ENCODE measurements around the gene HECW1.

Gene HECW1

GRCh38 chr7:43199371-43200160 lies 87.1 kb downstream of the HECW1 start (continued):
- TF ChIP-seq ZBTB10 (tag by site-specific recombination; IDR thresholded peaks at IDR 0.05) = no peak
- no peak for TF ChIP-seq ZNF404 (tag by site-specific recombination; IDR thresholded peaks at IDR 0.05)
- TF ChIP-seq ZNF548 (tag by site-specific recombination; IDR thresholded peaks at IDR 0.05) = no peak
- TF ChIP-seq ZBTB49 (tag by site-specific recombination; IDR thresholded peaks at IDR 0.05; ENCODE audit: low read depth) = no peak
- no peak for TF ChIP-seq ATF2 (tag by site-specific recombination; IDR thresholded peaks at IDR 0.05; ENCODE audit: low read depth)
- no peak for TF ChIP-seq ZNF560 (tag by site-specific recombination; IDR thresholded peaks at IDR 0.05; ENCODE audit: borderline replicate concordance)

- no peak overlapping the region for H3K27ac ChIP-seq (ENCODE audit: extremely low read depth, low read depth, low read length)
- no peaks in the 10 kb centered on the region for H3K4me1 ChIP-seq (ENCODE audit: control insufficient read depth, insufficient read depth, low read length)
- TF ChIP-seq KLF8 (tag by site-specific recombination; IDR thresholded peaks at IDR 0.05) (no peak), ZNF214 (tag by site-specific recombination; IDR thresholded peaks at IDR 0.05; ENCODE audit: borderline replicate concordance) (no peak), BCL11B (tag by site-specific recombination; IDR thresholded peaks at IDR 0.05; ENCODE audit: low read depth) (no peak), ZBTB7A (tag by site-specific recombination; IDR thresholded peaks at IDR 0.05; ENCODE audit: low read depth) (no peak), RBAK (tag by site-specific recombination; IDR thresholded peaks at IDR 0.05) (no peak), ZNF692 (tag by site-specific recombination; IDR thresholded peaks at IDR 0.05) (no peak), ZNF404 (tag by site-specific recombination; IDR thresholded peaks at IDR 0.05) (no peak), OVOL3 (tag by site-specific recombination; IDR thresholded peaks at IDR 0.05) (no peak), ZNF544 (tag by site-specific recombination; IDR thresholded peaks at IDR 0.05) (no peak), ZNF26 (tag by site-specific recombination; IDR thresholded peaks at IDR 0.05) (no peak), ZNF626 (tag by site-specific recombination; IDR thresholded peaks at IDR 0.05) (no peak), ZNF791 (tag by site-specific recombination; IDR thresholded peaks at IDR 0.05) (no peak), ZNF843 (tag by site-specific recombination; IDR thresholded peaks at IDR 0.05) (no peak)
- no peaks in the 10 kb centered on the region for H3K9me3 ChIP-seq (ENCODE audit: control insufficient read depth, insufficient read depth, low read depth, low read length)
- no peak overlapping the region for H3K4me3 ChIP-seq (ENCODE audit: low read depth, low read length)
- CTCF ChIA-PET = interaction anchor here (1.1 kb wide), 1 partner anchor 261 kb away, joined by 3 read pairs; no protein-coding TSS in a partner anchor
- POLR2A ChIA-PET = no interaction called here
- no peaks in the 10 kb centered on the region for H3K36me3 ChIP-seq (ENCODE audit: control insufficient read depth in 2 of 2, insufficient read depth in 1 of 2, low read length in 2 of 2)
Observed at GRCh38 chr7:43201912-43202311, 89.5 kb downstream of the HECW1 start.
